ENCODE results near the gene NOC4L.

GRCh38 chr12:132179431-132180362 is 35.4 kb downstream of the NOC4L start:
- TF ChIP-seq CTCF (IDR thresholded peaks at IDR 0.05; ENCODE audit: insufficient read depth, low read depth, low read length) (no peak), EZH2 (IDR thresholded peaks at IDR 0.05; ENCODE audit: insufficient read depth, low read length) (no peak)
